ENCODE measurements around the gene TMEM132D. TPM values are rescaled to one million over a fixed set of nuclear protein-coding genes. Genes with fewer than 3 reads are reported as not detected.

The TMEM132D gene
- polyA plus RNA-seq, 4 donors = 0.10 to 0.21 TPM; not detected in 2

DNA sequence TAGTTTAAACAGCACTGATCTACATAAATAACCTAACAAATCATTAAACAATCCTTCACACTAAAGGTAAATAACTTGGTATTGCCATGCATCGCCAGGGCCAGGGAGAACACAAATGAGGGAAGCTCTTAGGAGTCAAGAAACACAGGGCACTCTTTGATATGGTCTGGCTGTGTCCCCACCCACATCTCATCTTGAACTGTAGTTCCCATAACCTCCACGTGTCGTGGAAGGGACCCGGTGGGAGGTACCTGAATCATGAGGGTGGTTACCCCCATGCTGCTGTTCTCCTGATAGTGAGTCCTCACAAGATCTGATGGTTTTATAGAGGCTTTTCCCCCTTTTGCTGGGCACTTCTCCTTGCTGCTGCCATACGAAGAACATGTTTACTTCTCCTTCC is 17.3 kb downstream of the TMEM132D start:
- 53 to 66% (median 59%) methylated on average over 5 of the region's 5 CpGs for WGBS, 3 donors

DNA sequence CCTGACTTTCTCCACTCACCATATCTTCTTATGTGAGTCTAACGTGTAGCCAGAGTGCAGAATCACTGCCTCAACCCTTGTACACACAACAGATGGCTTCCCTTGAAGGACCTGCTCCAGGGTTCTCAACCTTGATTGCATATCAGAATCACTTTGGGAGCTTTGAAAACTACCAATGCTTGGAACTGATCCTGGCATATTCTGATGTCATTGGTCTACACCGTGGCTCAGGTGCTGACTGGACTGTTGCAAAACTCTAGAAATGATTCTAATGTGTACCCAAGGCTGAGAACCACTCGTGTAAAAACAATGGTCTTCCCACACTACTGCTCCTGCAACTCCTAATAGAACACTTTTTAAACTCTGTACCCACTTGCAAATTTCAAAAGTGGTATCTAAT is 18.5 kb downstream of the TMEM132D start:
- DNase-seq (no peak), FAIRE-seq (no peak)
- Histone ChIP-seq H3K27me3 (ENCODE audit: control insufficient read depth in 3 of 3, insufficient read depth in 3 of 3, low read length in 3 of 3) (no peaks in the 10 kb centered on the region), H3K4me3 (ENCODE audit: low read depth in 1 of 3, low read length in 3 of 3) (no peak overlapping the region), H3K4me1 (ENCODE audit: control insufficient read depth in 3 of 3, insufficient read depth in 2 of 3, low read depth in 1 of 3, low read length in 2 of 3) (no peaks in the 10 kb centered on the region), H3K9me3 (ENCODE audit: control insufficient read depth in 2 of 2, insufficient read depth in 1 of 2, low read depth in 1 of 2, low read length in 1 of 2) (no peaks in the 10 kb centered on the region), H3K36me3 (ENCODE audit: control insufficient read depth in 3 of 3, insufficient read depth in 2 of 3, low read depth in 1 of 3, low read length in 3 of 3) (no peaks in the 10 kb centered on the region), H3K27ac (ENCODE audit: low read depth in 1 of 3, low read length in 2 of 3) (no peak overlapping the region)
- 19 to 31% (median 25%) methylated on average over 3 of the region's 3 CpGs for WGBS, 3 donors

More for the DNA sequence above, 17.3 kb downstream of the TMEM132D start:
- DNase-seq = no peak
- no peaks in the 10 kb centered on the region for H3K4me1 ChIP-seq (ENCODE audit: control insufficient read depth in 3 of 3, insufficient read depth in 2 of 3, low read depth in 1 of 3, low read length in 2 of 3)
- no peak overlapping the region for H3K27ac ChIP-seq (ENCODE audit: low read depth in 1 of 3, low read length in 2 of 3)
- H3K4me3 ChIP-seq (ENCODE audit: low read depth in 1 of 3, low read length in 3 of 3) = no peak overlapping the region
- H3K27me3 ChIP-seq (ENCODE audit: control insufficient read depth in 3 of 3, insufficient read depth in 3 of 3, low read length in 3 of 3) = no peaks in the 10 kb centered on the region
- H3K9me3 ChIP-seq (ENCODE audit: control insufficient read depth in 2 of 2, insufficient read depth in 1 of 2, low read depth in 1 of 2, low read length in 1 of 2) = no peaks in the 10 kb centered on the region
- FAIRE-seq = no peak
- H3K36me3 ChIP-seq (ENCODE audit: control insufficient read depth in 3 of 3, insufficient read depth in 2 of 3, low read depth in 1 of 3, low read length in 3 of 3) = no peaks in the 10 kb centered on the region

DNA sequence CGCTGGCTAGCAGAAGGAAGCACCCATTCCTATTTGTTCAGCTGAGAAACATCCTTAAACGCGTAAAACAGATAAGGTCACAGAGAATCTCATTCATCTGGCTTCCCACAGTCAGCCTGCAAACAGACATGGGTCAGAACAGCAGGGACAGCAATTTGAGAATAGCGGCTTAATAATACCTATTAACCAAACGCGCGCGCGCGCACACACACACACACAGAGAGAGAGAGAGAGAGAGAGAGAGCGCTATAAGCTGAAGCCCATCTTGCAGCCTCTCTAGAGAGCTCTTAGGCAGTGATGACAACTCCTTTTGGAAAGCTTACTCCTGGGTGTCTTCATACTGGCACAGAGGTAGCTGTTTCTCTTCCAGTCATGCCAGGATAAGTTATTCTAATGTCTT is 26.4 kb downstream of the TMEM132D start:
- 79 to 89% (median 79%) methylated on average over 11 of the region's 11 CpGs for WGBS, 3 donors
- DNase-seq = no peak
- Histone ChIP-seq H3K27ac (ENCODE audit: low read depth in 1 of 3, low read length in 2 of 3) (no peak overlapping the region), H3K4me1 (ENCODE audit: control insufficient read depth in 3 of 3, insufficient read depth in 2 of 3, low read depth in 1 of 3, low read length in 2 of 3) (no peaks in the 10 kb centered on the region), H3K4me3 (ENCODE audit: low read depth in 1 of 3, low read length in 3 of 3) (no peak overlapping the region), H3K9me3 (ENCODE audit: control insufficient read depth in 2 of 2, insufficient read depth in 1 of 2, low read depth in 1 of 2, low read length in 1 of 2) (no peaks in the 10 kb centered on the region), H3K36me3 (ENCODE audit: control insufficient read depth in 3 of 3, insufficient read depth in 2 of 3, low read depth in 1 of 3, low read length in 3 of 3) (no peaks in the 10 kb centered on the region), H3K27me3 (ENCODE audit: control insufficient read depth in 3 of 3, insufficient read depth in 3 of 3, low read length in 3 of 3) (no peaks in the 10 kb centered on the region)
- FAIRE-seq = no peak

DNA sequence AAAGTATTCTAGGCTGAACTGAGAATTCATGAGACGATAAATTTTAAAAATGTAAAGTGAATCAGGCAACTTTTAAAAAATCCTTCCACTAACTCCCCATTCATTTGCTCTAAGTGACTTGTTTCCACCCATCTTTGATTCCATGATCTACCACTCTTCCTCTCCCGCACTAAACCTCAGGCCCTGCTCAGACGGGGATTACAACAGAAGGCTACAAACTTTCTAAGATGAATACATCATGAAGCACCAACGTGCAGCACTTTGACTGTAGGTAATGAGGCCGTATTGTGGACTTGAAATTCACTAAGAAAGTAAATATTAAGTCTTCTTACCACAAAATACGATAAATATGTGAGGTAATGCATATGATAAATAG is 30.0 kb downstream of the TMEM132D start:
- no peak overlapping the region for H3K4me3 ChIP-seq (ENCODE audit: low read depth in 1 of 3, low read length in 3 of 3)
- H3K36me3 ChIP-seq (ENCODE audit: control insufficient read depth in 3 of 3, insufficient read depth in 2 of 3, low read depth in 1 of 3, low read length in 3 of 3) = no peaks in the 10 kb centered on the region
- H3K4me1 ChIP-seq (ENCODE audit: control insufficient read depth in 3 of 3, insufficient read depth in 2 of 3, low read depth in 1 of 3, low read length in 2 of 3) = no peaks in the 10 kb centered on the region
- no peak for FAIRE-seq
- H3K27ac ChIP-seq (ENCODE audit: low read depth in 1 of 3, low read length in 2 of 3) = no peak overlapping the region
- H3K9me3 ChIP-seq (ENCODE audit: control insufficient read depth in 2 of 2, insufficient read depth in 1 of 2, low read depth in 1 of 2, low read length in 1 of 2) = no peaks in the 10 kb centered on the region
- WGBS, 3 donors = 72 to 76% (median 75%) methylated on average over 6 of the region's 6 CpGs
- no peaks in the 10 kb centered on the region for H3K27me3 ChIP-seq (ENCODE audit: control insufficient read depth in 3 of 3, insufficient read depth in 3 of 3, low read length in 3 of 3)
- DNase-seq = no peak

DNA sequence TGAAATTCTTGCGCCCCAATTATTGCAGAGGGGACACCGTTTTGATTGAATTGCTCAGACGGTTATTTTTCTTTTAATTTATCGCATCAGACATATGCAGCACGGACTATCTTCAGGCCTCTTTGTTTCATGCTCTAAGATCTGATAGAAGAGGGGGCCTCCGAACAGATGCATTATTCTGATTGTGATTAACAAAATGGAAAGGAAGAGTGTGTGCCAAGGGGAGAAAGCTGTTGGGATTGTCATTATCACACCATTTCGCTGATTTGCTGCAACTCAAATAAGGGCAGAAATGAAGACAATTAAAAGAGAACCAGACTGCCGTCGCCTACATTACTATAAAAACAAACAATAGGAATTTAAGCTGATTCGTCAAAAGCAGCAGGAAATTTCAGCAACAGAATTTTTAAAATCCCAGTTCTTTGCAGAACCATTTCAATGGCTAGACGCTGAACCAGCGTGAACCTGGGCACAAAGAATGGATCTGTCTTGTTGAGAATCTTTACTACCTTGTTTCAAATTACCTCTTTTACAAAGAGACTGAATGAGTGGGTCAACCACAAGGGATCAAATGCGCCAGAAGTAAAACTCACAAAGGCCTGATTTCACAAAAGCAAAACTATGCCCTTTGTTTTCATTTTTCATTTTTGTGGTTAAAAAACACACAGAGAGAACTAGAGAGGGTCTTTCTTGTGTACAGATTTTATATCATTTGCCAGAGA is 30.6 kb downstream of the TMEM132D start:
- 72 to 73% (median 73%) methylated on average over 13 of the region's 13 CpGs for WGBS, 3 donors
- FAIRE-seq = no peak
- no peak for DNase-seq

DNA sequence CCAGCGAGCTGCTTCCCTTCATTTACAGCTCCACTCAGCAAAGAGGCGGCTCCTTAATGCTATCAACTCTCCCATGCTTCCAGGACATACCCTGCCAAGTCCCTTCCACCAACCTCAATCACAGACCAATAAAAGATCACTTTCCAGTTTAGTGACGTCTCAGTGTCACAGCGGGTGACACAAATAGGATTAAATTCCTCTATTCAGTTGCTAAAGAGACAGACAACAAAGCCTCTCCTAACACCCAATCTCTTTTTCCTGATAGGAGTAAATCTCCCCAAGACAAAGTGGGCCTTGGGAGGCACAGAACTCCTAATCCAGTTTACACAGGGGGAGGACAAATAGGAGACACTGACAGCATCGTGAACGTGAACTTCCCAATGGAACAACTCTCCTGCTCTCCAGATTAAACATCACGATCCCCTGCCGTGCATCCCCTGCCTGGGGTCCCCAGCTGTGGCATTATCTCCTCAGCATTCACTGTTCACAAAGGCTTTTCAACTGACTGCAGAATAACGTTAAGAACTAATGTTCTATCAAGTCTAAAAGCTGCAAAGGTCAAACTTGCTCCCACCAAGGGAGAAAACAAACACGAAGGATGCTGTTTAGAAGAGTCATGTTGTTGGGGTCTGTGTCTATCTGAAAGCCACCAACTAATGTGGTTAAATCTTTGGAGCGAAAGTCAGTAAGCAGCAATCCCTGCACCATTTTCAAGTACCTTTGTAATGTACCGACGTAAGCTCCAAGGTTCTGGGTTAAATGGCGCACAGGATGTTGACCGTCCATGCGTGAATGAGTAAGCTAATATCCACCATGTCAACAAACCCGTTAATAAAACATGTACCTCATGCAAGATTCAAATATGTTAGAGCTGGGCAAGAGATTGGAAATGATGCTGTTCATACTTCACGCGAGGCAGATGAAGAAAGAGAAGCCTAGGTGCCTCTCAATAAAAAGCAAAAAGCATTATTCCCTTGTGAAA is 31.5 kb downstream of the TMEM132D start:
- DNase-seq (no peak), FAIRE-seq (no peak)
- no peaks in the 10 kb centered on the region for H3K27me3 ChIP-seq (ENCODE audit: control insufficient read depth in 3 of 3, insufficient read depth in 3 of 3, low read length in 3 of 3)
- 41 to 44% (median 43%) methylated on average over 19 of the region's 19 CpGs for WGBS, 3 donors
- H3K4me1 ChIP-seq (ENCODE audit: control insufficient read depth in 3 of 3, insufficient read depth in 2 of 3, low read depth in 1 of 3, low read length in 2 of 3) = no peaks in the 10 kb centered on the region
- H3K9me3 ChIP-seq (ENCODE audit: control insufficient read depth in 2 of 2, insufficient read depth in 1 of 2, low read depth in 1 of 2, low read length in 1 of 2) = no peaks in the 10 kb centered on the region
- H3K27ac ChIP-seq (ENCODE audit: low read depth in 1 of 3, low read length in 2 of 3) = no peak overlapping the region
- H3K36me3 ChIP-seq (ENCODE audit: control insufficient read depth in 3 of 3, insufficient read depth in 2 of 3, low read depth in 1 of 3, low read length in 3 of 3) = no peaks in the 10 kb centered on the region
- no peak overlapping the region for H3K4me3 ChIP-seq (ENCODE audit: low read depth in 1 of 3, low read length in 3 of 3)

More for the DNA sequence above, 30.6 kb downstream of the TMEM132D start:
- H3K4me1 ChIP-seq (ENCODE audit: control insufficient read depth in 3 of 3, insufficient read depth in 2 of 3, low read depth in 1 of 3, low read length in 2 of 3) = no peaks in the 10 kb centered on the region
- H3K27ac ChIP-seq (ENCODE audit: low read depth in 1 of 3, low read length in 2 of 3) = no peak overlapping the region
- no peak overlapping the region for H3K4me3 ChIP-seq (ENCODE audit: low read depth in 1 of 3, low read length in 3 of 3)
- H3K27me3 ChIP-seq (ENCODE audit: control insufficient read depth in 3 of 3, insufficient read depth in 3 of 3, low read length in 3 of 3) = no peaks in the 10 kb centered on the region
- H3K9me3 ChIP-seq (ENCODE audit: control insufficient read depth in 2 of 2, insufficient read depth in 1 of 2, low read depth in 1 of 2, low read length in 1 of 2) = no peaks in the 10 kb centered on the region
- H3K36me3 ChIP-seq (ENCODE audit: control insufficient read depth in 3 of 3, insufficient read depth in 2 of 3, low read depth in 1 of 3, low read length in 3 of 3) = no peaks in the 10 kb centered on the region

DNA sequence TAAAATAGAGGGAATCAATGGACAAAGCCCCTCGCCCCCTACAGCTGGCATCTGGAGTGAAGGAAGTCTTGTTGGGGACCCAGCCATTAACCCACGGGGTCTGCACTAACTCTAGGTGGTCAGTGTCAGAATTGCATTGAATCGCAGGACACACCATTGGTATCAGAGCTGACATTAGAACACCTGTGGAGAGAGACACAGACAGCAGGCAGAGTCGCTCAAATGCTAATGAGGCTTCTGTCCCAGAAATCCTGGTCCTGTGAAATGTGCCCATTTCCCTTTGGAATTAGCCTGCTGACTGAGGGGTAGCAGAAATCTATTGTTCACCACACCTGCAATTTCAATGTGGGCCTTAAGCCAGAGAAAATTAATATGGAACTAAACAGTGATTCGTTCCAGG is 33.0 kb downstream of the TMEM132D start:
- 59 to 66% (median 64%) methylated on average over 5 of the region's 5 CpGs for WGBS, 3 donors
- FAIRE-seq = no peak
- no peaks in the 10 kb centered on the region for H3K27me3 ChIP-seq (ENCODE audit: control insufficient read depth in 3 of 3, insufficient read depth in 3 of 3, low read length in 3 of 3)
- DNase-seq = no peak
- H3K27ac ChIP-seq (ENCODE audit: low read depth in 1 of 3, low read length in 2 of 3) = no peak overlapping the region
- H3K4me1 ChIP-seq (ENCODE audit: control insufficient read depth in 3 of 3, insufficient read depth in 2 of 3, low read depth in 1 of 3, low read length in 2 of 3) = no peaks in the 10 kb centered on the region
- H3K9me3 ChIP-seq (ENCODE audit: control insufficient read depth in 2 of 2, insufficient read depth in 1 of 2, low read depth in 1 of 2, low read length in 1 of 2) = peaks cover 0 to 6% of the 10 kb centered on the region in 2 donors
- no peak overlapping the region for H3K4me3 ChIP-seq (ENCODE audit: low read depth in 1 of 3, low read length in 3 of 3)
- H3K36me3 ChIP-seq (ENCODE audit: control insufficient read depth in 3 of 3, insufficient read depth in 2 of 3, low read depth in 1 of 3, low read length in 3 of 3) = no peaks in the 10 kb centered on the region

DNA sequence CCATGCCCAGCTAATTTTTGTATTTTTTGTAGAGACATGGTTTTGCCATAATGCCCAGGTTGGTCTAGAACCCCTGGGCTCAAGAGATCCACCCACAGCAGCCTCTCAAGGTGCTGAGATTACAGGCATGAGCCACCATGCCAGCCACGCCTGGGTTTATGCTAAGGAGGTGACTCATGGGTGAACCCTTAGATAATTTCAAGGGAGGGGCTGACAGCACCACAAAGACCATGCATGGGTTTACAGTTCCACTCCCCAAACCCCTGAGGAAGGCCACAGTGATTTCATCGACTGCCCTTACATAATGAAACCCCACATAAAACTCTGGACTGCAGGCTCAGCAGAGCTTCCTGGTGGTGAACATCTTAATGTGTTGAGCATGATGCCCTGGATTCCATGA is 33.7 kb downstream of the TMEM132D start:
- Histone ChIP-seq H3K27ac (ENCODE audit: low read depth in 1 of 3, low read length in 2 of 3) (no peak overlapping the region), H3K4me3 (ENCODE audit: low read depth in 1 of 3, low read length in 3 of 3) (no peak overlapping the region), H3K9me3 (ENCODE audit: control insufficient read depth in 2 of 2, insufficient read depth in 1 of 2, low read depth in 1 of 2, low read length in 1 of 2) (peaks cover 0 to 12% of the 10 kb centered on the region in 2 donors), H3K27me3 (ENCODE audit: control insufficient read depth in 3 of 3, insufficient read depth in 3 of 3, low read length in 3 of 3) (no peaks in the 10 kb centered on the region), H3K36me3 (ENCODE audit: control insufficient read depth in 3 of 3, insufficient read depth in 2 of 3, low read depth in 1 of 3, low read length in 3 of 3) (no peaks in the 10 kb centered on the region), H3K4me1 (ENCODE audit: control insufficient read depth in 3 of 3, insufficient read depth in 2 of 3, low read depth in 1 of 3, low read length in 2 of 3) (no peaks in the 10 kb centered on the region)
- DNase-seq = no peak
- WGBS, 3 donors = 49 to 68% (median 59%) methylated on average over 2 of the region's 2 CpGs
- FAIRE-seq = no peak
